ENCODE results near the gene PDE8B.
A peak's percentile ranks its signal among the peaks of the same experiment; 100 is the strongest.

Gene PDE8B

GRCh38 chr5:77232574-77233358, 22.3 kb downstream of the PDE8B start:
- TF ChIP-seq SNAI2 (CRISPR knock-in tag; IDR thresholded peaks at IDR 0.05) (no peak), ISL1 (CRISPR knock-in tag; IDR thresholded peaks at IDR 0.05) (no peak), ZNF70 (CRISPR knock-in tag; IDR thresholded peaks at IDR 0.05) (no peak), CSRNP3 (CRISPR knock-in tag; IDR thresholded peaks at IDR 0.05) (no peak), ARNTL (CRISPR knock-in tag; IDR thresholded peaks at IDR 0.05; ENCODE audit: borderline replicate concordance, low read depth) (no peak), BACH2 (CRISPR knock-in tag; IDR thresholded peaks at IDR 0.05; ENCODE audit: borderline replicate concordance) (no peak), GLIS3 (CRISPR knock-in tag; IDR thresholded peaks at IDR 0.05) (no peak)
- TF ChIP-seq, protein P1, sequence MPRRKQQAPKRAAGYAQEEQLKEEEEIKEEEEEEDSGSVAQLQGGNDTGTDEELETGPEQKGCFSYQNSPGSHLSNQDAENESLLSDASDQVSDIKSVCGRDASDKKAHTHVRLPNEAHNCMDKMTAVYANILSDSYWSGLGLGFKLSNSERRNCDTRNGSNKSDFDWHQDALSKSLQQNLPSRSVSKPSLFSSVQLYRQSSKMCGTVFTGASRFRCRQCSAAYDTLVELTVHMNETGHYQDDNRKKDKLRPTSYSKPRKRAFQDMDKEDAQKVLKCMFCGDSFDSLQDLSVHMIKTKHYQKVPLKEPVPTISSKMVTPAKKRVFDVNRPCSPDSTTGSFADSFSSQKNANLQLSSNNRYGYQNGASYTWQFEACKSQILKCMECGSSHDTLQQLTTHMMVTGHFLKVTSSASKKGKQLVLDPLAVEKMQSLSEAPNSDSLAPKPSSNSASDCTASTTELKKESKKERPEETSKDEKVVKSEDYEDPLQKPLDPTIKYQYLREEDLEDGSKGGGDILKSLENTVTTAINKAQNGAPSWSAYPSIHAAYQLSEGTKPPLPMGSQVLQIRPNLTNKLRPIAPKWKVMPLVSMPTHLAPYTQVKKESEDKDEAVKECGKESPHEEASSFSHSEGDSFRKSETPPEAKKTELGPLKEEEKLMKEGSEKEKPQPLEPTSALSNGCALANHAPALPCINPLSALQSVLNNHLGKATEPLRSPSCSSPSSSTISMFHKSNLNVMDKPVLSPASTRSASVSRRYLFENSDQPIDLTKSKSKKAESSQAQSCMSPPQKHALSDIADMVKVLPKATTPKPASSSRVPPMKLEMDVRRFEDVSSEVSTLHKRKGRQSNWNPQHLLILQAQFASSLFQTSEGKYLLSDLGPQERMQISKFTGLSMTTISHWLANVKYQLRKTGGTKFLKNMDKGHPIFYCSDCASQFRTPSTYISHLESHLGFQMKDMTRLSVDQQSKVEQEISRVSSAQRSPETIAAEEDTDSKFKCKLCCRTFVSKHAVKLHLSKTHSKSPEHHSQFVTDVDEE (CRISPR knock-in tag; IDR thresholded peaks at IDR 0.05): no peak
- no peak for ATAC-seq

- TF ChIP-seq GLIS3 (CRISPR knock-in tag; IDR thresholded peaks at IDR 0.05) (no peak), ARNTL (CRISPR knock-in tag; IDR thresholded peaks at IDR 0.05; ENCODE audit: borderline replicate concordance, low read depth) (no peak), ESRRG (CRISPR knock-in tag; IDR thresholded peaks at IDR 0.05) (no peak), PPARA (CRISPR knock-in tag; IDR thresholded peaks at IDR 0.05; ENCODE audit: borderline replicate concordance) (no peak), CSRNP3 (CRISPR knock-in tag; IDR thresholded peaks at IDR 0.05) (no peak), CSDC2 (CRISPR knock-in tag; IDR thresholded peaks at IDR 0.05) (no peak), ZNF8 (CRISPR knock-in tag; IDR thresholded peaks at IDR 0.05) (no peak), SNAI2 (CRISPR knock-in tag; IDR thresholded peaks at IDR 0.05) (no peak)
- TF ChIP-seq, protein P1 (CRISPR knock-in tag; IDR thresholded peaks at IDR 0.05): no peak
- TF ChIP-seq, protein P2, sequence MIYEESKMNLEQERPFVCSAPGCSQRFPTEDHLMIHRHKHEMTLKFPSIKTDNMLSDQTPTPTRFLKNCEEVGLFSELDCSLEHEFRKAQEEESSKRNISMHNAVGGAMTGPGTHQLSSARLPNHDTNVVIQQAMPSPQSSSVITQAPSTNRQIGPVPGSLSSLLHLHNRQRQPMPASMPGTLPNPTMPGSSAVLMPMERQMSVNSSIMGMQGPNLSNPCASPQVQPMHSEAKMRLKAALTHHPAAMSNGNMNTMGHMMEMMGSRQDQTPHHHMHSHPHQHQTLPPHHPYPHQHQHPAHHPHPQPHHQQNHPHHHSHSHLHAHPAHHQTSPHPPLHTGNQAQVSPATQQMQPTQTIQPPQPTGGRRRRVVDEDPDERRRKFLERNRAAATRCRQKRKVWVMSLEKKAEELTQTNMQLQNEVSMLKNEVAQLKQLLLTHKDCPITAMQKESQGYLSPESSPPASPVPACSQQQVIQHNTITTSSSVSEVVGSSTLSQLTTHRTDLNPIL (CRISPR knock-in tag; IDR thresholded peaks at IDR 0.05; ENCODE audit: low read depth): no peak
Observed at GRCh38 chr5:77235846-77236721, 25.6 kb downstream of the PDE8B start.

DNA sequence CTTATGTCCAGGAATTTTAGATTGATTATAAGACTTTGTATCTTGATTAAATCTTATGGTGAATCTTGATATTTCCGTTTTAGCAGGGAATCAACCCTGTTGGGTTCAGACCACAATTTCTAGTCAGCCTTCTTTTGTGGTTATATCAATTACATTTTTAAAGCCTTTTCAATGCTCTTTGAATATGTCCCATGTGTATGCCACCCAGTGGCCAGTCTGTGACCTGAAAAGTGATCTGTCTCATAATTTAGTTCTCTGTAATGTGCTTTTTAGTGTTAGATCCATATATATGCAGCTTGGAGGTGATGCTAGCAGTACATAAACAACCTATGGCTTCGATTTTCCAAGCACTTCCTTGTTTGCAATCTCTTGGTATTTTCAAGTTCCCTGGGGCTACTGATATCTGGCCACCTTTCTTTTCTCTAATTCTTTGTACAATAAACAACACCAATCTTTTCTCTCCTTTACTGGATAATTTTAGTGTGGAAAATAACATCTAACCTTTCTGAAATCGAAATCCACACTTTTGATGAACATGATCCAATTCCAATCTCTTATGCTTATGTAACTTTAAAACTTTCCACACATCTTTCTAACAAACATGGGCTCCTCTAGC, 28.8 kb downstream of the PDE8B start:
- ATAC-seq: peak; percentile 56; the same call in 2 of the 3 replicates
- no peak for TF ChIP-seq GLIS3 (CRISPR knock-in tag; IDR thresholded peaks at IDR 0.05)
- TF ChIP-seq, protein P2 (CRISPR knock-in tag; IDR thresholded peaks at IDR 0.05; ENCODE audit: low read depth): no peak

More at GRCh38 chr5:77235846-77236721, 25.6 kb downstream of the PDE8B start:
- no peak for ATAC-seq
